HFFc6 (cell line): Measurements from ENCODE around the gene HOXB4. TPM values are rescaled to one million over a fixed set of nuclear protein-coding genes. Genes with fewer than 3 reads are reported as not detected.

ENCODE experiments used
- DNase-seq: peaks from one replicate; pipeline ENCODE4 v3.0.0-alpha.2; 2018
- H3K27ac Mint-ChIP-seq: 2 replicates; pipeline ENCODE4 v1.8.0; 2020; ENCODE audit warnings: mild to moderate bottlenecking, mixed read lengths
- H3K27me3 Mint-ChIP-seq: 2 replicates; pipeline ENCODE4 v1.8.0; 2021; ENCODE audit warnings: mild to moderate bottlenecking, moderate library complexity, mixed read lengths; ENCODE audit not compliant: insufficient read depth
- H3K36me3 Mint-ChIP-seq: 2 replicates; pipeline ENCODE4 v1.8.0; 2021; ENCODE audit warnings: low read depth, mixed read lengths
- H3K4me1 Mint-ChIP-seq: 2 replicates; pipeline ENCODE4 v1.8.0; 2020; ENCODE audit warnings: low read depth, mixed read lengths
- H3K4me3 Mint-ChIP-seq: 2 replicates; pipeline ENCODE4 v1.8.0; 2020; ENCODE audit warnings: mild to moderate bottlenecking, moderate library complexity, mixed read lengths
- H3K9me3 Mint-ChIP-seq: 2 replicates; pipeline ENCODE4 v1.8.0; 2020; ENCODE audit warnings: mild to moderate bottlenecking, mixed read lengths
- total RNA-seq, 6 experiments: library from RNA; stranded (reverse); fragmentation: NEBNext Ultra II Directional; extraction: Animal tissue kit (Norgen Biotek cat#: 25700); gene quantifications; 2 replicates in 1 of 6; 3 replicates in 5 of 6; pipeline ENCODE4 v1.2.3, GENCODE V29; 2021
- TF ChIP-seq, protein P1 (sequence below): fragments of 200-600 bp; sonication (generic); IDR thresholded peaks from 2 replicates; pipeline ENCODE4 v1.5.0; 2021; ENCODE audit warnings: antibody characterized with exemption, mild to moderate bottlenecking

Gene HOXB4
- total RNA-seq, 6 experiments from 2014 or later: not detected

DNA sequence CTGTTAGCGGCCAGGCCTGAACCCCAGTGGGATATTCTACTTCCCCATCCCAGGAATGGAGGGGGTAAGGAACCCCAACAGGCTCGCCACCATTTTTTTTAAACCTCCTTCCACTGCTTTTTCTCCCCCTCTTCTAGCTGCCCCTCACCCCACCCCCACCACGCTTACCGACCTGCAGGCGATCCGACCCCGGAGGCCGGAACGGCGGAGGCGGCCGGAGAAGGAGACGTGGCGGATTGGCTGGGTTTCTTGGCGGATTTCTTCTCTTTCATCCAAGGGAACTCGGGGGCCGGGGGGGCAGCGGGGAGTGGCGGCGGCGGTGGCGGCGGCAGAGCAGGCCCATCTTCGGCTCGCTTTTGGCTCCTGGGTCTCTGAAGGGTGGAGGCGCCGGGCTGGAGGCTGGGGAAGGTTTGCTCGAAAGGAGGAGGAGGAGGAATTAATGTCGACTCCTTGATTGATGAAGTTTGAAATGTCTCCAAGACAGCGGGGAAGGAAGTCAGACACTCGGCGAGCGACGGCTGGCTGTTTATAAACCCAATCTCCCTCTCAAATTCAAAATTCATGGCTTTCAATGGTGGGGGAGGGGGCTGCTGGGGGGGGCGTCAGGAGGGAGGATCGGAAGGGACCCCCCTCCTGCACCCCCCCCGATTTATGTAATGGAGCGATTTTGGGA, 33.7 kb downstream of the HOXB4 start:
- DNase-seq: no peak
- peaks cover 71% of the 10 kb centered on the region for H3K27me3 Mint-ChIP-seq
- H3K4me1 Mint-ChIP-seq: no peaks in the 10 kb centered on the region
- TF ChIP-seq, protein P1, sequence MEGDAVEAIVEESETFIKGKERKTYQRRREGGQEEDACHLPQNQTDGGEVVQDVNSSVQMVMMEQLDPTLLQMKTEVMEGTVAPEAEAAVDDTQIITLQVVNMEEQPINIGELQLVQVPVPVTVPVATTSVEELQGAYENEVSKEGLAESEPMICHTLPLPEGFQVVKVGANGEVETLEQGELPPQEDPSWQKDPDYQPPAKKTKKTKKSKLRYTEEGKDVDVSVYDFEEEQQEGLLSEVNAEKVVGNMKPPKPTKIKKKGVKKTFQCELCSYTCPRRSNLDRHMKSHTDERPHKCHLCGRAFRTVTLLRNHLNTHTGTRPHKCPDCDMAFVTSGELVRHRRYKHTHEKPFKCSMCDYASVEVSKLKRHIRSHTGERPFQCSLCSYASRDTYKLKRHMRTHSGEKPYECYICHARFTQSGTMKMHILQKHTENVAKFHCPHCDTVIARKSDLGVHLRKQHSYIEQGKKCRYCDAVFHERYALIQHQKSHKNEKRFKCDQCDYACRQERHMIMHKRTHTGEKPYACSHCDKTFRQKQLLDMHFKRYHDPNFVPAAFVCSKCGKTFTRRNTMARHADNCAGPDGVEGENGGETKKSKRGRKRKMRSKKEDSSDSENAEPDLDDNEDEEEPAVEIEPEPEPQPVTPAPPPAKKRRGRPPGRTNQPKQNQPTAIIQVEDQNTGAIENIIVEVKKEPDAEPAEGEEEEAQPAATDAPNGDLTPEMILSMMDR: no peak
- H3K4me3 Mint-ChIP-seq: no peak overlapping the region
- H3K27ac Mint-ChIP-seq: no peak overlapping the region
- H3K36me3 Mint-ChIP-seq: no peaks in the 10 kb centered on the region
- no peaks in the 10 kb centered on the region for H3K9me3 Mint-ChIP-seq

DNA sequence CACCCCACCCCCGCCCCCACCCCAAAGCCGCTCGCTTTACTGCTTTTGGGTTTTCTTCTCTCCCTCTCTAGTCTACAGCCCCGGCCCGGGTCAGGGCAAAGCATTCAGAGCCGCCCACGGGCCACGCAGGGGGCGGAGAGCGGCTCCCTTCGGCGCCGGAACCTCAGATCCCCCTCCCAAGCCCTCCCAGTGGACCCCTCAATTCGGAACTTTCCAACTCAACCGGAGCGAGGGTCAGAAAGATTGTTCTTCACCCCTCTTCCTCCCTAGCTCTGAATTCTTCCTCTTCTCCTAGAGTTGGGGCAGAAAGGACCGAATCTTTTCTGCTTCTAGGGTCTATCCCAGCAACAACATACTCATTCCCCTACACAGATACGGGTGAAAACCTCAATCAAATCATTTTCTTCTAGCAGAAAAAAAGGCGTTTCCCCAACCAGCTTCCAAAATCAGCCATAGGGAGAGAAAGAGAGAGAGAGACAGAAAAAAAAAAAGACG, 34.2 kb downstream of the HOXB4 start:
- no peaks in the 10 kb centered on the region for H3K36me3 Mint-ChIP-seq
- H3K9me3 Mint-ChIP-seq: no peaks in the 10 kb centered on the region
- no peaks in the 10 kb centered on the region for H3K4me1 Mint-ChIP-seq
- TF ChIP-seq, protein P1: no peak
- H3K27ac Mint-ChIP-seq: no peak overlapping the region
- DNase-seq: no peak
- no peak overlapping the region for H3K4me3 Mint-ChIP-seq
- H3K27me3 Mint-ChIP-seq: peaks cover 76% of the 10 kb centered on the region

DNA sequence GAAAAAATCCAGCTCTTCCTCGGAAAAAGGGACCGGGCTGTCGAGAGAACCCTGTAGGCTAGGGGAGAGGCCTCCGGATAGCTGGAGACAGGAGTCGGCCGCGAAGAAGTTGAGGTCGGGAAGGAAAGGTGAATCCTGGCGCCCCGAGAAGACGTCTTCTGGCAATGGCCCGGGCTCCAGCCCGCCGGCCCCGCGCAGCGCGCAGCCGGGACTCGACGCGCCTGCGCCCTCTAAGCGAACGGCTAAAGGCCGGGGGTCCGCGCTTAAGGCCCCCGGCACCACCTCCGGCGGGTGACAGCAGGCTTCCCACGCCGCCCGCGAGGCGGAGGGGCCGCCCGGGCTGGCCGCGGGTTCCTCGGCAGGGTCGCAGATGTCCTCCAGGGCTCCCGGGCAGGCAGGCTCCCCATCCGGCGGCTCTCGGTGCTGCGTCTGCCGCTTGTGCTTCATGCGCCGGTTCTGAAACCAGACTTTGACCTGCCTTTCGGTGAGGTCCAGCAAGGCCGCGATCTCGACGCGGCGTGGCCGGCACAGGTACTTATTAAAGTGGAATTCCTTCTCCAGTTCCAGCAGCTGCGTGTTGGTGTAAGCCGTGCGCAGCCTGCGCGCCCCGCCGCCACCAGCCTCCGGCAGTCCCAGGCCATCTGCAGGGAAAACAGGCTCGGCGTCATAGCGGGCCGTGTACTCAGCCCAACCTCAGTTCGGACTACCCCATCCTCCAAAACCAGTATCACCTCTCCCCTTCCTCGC, 34.9 kb downstream of the HOXB4 start:
- Mint-ChIP-seq H3K4me3 (0 out of 2 replicates have a peak overlapping the region, but pooled peaks have one; percentile 34), H3K27me3 (peaks cover 72% of the 10 kb centered on the region), H3K4me1 (no peaks in the 10 kb centered on the region), H3K27ac (no peak overlapping the region), H3K9me3 (no peaks in the 10 kb centered on the region), H3K36me3 (no peaks in the 10 kb centered on the region)
- DNase-seq: no peak
- TF ChIP-seq, protein P1: no peak

DNA sequence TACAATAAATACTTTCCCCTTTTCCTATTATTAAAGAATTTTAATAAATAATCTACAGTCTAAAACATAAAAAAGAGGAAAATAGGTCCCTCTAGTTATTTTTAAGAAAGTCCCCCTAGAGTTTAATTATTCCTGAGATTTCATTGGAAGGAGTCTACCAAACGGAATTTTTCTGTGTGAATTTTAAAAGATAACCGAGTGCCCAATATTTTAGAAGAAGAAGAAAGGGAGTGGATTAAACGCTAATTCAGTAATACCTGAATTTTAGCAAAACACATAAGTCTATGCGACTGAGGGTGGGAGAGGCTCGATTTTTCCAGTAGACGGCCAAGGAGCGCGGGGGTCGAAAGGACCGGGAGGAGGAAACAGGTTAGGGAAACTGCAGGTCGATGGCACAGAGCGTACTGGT, 35.4 kb downstream of the HOXB4 start:
- TF ChIP-seq, protein P1: no peak
- Mint-ChIP-seq H3K36me3 (no peaks in the 10 kb centered on the region), H3K9me3 (no peaks in the 10 kb centered on the region), H3K27ac (no peak overlapping the region), H3K4me1 (no peaks in the 10 kb centered on the region), H3K27me3 (peaks cover 68% of the 10 kb centered on the region), H3K4me3 (no peak overlapping the region)
- DNase-seq: no peak

DNA sequence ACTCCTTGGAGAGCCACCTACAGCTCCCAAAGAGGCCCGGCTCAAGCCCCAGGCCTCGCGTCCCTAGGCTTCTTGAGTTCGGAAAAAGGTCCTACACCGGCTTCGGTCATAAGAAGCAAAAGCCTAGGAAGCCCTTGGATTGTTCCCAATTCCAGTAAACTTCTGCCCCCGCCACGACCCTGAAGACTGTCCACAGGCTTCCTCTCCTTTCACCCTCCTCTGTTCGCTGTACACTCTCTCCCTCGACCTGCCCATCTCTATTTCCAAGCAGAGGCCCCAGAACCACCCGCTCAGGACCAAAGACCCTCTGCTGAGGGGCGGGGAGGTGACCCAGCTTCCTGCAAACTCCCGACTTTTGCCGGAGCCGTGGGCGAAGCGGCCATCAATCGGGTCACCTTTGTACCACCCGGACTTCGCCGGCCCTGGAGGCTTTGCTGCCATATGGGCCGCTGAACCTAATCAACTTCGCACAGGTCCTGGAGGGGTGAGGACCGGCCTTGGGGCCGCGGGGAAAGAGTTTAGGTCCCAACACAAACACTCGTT, 36.0 kb downstream of the HOXB4 start:
- H3K27ac Mint-ChIP-seq: no peak overlapping the region
- H3K36me3 Mint-ChIP-seq: no peaks in the 10 kb centered on the region
- TF ChIP-seq, protein P1: no peak
- H3K9me3 Mint-ChIP-seq: no peaks in the 10 kb centered on the region
- no peak for DNase-seq
- no peak overlapping the region for H3K4me3 Mint-ChIP-seq
- peaks cover 65% of the 10 kb centered on the region for H3K27me3 Mint-ChIP-seq
- H3K4me1 Mint-ChIP-seq: peaks cover 3% of the 10 kb centered on the region; the same call in 1 of the 2 replicates
